Prostate gland (tissue), 2 donors: ENCODE measurements around the gene TCERG1L.

Source experiments
- POLR2AphosphoS5 ChIP-seq: sonication (generic); formaldehyde crosslinking; IDR thresholded peaks from one replicate; pipeline ENCODE4 v1.6.1; 2017; ENCODE audit warnings: antibody characterized with exemption
- TF ChIP-seq, protein P1 (sequence below), 4 experiments: fragments of 200-600 bp in 2 of 4; fragments of 450-650 bp in 2 of 4; sonication (generic) in 2 of 4; IDR thresholded peaks; 1 replicate in 3 of 4; 2 replicates in 1 of 4; pipeline ENCODE4 v1.5.1; 2016 to 2019; ENCODE audit warnings: antibody characterized with exemption in 4 of 4, mild to moderate bottlenecking in 2 of 4, moderate library complexity in 2 of 4

- TF ChIP-seq POLR2AphosphoS5 = no peak
- TF ChIP-seq, protein P1, sequence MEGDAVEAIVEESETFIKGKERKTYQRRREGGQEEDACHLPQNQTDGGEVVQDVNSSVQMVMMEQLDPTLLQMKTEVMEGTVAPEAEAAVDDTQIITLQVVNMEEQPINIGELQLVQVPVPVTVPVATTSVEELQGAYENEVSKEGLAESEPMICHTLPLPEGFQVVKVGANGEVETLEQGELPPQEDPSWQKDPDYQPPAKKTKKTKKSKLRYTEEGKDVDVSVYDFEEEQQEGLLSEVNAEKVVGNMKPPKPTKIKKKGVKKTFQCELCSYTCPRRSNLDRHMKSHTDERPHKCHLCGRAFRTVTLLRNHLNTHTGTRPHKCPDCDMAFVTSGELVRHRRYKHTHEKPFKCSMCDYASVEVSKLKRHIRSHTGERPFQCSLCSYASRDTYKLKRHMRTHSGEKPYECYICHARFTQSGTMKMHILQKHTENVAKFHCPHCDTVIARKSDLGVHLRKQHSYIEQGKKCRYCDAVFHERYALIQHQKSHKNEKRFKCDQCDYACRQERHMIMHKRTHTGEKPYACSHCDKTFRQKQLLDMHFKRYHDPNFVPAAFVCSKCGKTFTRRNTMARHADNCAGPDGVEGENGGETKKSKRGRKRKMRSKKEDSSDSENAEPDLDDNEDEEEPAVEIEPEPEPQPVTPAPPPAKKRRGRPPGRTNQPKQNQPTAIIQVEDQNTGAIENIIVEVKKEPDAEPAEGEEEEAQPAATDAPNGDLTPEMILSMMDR (IDR thresholded peaks at IDR 0.05) = no peak
Observed at GRCh38 chr10:131117416-131118212, 193.9 kb downstream of the TCERG1L start.
